Effector memory CD4-positive, alpha-beta T cell (primary cell): ENCODE results near the gene POU2AF3.

Source experiments
- DNase-seq, 3 donors: peaks; one replicate each; pipeline ENCODE4 v3.0.0-alpha.2; 2020
- H3K27ac ChIP-seq: 2 replicates; pipeline ENCODE4 v1.7.0; 2013; ENCODE audit warnings: mild to moderate bottlenecking, low read length, moderate library complexity; ENCODE audit not compliant: insufficient read depth, poor library complexity, severe bottlenecking
- H3K27me3 ChIP-seq: replicated peaks from 2 replicates; pipeline ENCODE4 v1.7.0; 2013; ENCODE audit warnings: mild to moderate bottlenecking, low read length; ENCODE audit not compliant: insufficient read depth, control insufficient read depth, poor library complexity, severe bottlenecking
- H3K36me3 ChIP-seq: 2 replicates; pipeline ENCODE4 v1.7.0; 2013; ENCODE audit warnings: mild to moderate bottlenecking, low read length, moderate library complexity; ENCODE audit not compliant: control insufficient read depth, insufficient read depth
- H3K4me1 ChIP-seq: 2 replicates; pipeline ENCODE4 v1.7.0; 2013; ENCODE audit warnings: low read length, mild to moderate bottlenecking; ENCODE audit not compliant: control insufficient read depth, insufficient read depth, poor library complexity, severe bottlenecking
- H3K4me3 ChIP-seq: 2 replicates; pipeline ENCODE4 v1.7.0; 2013; ENCODE audit warnings: low read length, low read depth, mild to moderate bottlenecking; ENCODE audit not compliant: insufficient read depth, poor library complexity, severe bottlenecking
- H3K9me3 ChIP-seq: 2 replicates; pipeline ENCODE4 v1.7.0; 2013; ENCODE audit warnings: mild to moderate bottlenecking, low read length, moderate library complexity; ENCODE audit not compliant: control insufficient read depth

The POU2AF3 gene

DNA sequence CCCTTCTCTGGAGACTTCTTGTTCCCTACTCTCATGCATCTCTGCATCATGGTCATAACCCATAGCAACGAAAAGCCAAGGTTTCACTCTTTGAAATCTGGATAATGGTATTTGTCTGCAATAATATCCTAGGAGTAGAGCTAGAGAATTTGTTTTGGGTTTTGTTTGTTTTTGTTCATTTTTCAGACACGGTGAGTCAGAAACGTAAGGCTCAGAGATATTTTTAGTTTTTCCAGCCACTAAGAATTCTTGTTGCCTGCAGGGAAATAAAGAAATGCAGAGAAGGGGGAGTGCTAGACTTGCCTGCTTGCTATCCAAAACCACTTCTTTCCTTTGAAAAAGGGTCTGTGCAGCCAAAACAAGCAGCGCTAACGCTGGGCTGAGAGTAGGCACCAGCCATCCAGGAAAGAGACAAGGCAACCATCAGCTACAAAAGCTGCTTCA, 26.0 kb downstream of the POU2AF3 start:
- no peak overlapping the region for H3K4me3 ChIP-seq
- no peaks in the 10 kb centered on the region for H3K36me3 ChIP-seq
- no peak overlapping the region for H3K27ac ChIP-seq
- no peaks in the 10 kb centered on the region for H3K9me3 ChIP-seq
- H3K4me1 ChIP-seq: no peaks in the 10 kb centered on the region
- no peak for DNase-seq
- no peaks in the 10 kb centered on the region for H3K27me3 ChIP-seq

DNA sequence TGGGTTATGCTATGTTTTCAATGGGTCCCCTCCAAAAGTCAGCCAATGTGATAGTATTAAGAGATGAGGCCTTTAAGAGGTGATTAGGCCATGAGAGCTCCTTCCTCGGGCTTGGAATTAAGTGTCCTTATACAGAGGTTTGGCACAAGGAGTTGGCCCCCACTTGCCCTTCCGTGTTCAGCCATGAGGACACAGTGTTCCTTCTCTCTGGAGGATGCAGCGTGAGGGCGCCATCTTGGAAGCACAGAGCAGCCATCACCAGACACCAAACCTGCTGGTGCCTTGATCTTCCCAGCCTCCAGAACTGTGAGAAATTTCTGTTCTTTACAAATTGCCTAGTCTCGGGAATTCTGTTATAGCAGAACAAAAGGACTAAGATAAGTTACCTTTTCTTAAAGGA, 26.9 kb downstream of the POU2AF3 start:
- no peaks in the 10 kb centered on the region for H3K4me1 ChIP-seq
- H3K9me3 ChIP-seq: no peaks in the 10 kb centered on the region
- H3K27ac ChIP-seq: no peak overlapping the region
- H3K4me3 ChIP-seq: no peak overlapping the region
- H3K36me3 ChIP-seq: no peaks in the 10 kb centered on the region
- no peaks in the 10 kb centered on the region for H3K27me3 ChIP-seq
- DNase-seq: no peak

DNA sequence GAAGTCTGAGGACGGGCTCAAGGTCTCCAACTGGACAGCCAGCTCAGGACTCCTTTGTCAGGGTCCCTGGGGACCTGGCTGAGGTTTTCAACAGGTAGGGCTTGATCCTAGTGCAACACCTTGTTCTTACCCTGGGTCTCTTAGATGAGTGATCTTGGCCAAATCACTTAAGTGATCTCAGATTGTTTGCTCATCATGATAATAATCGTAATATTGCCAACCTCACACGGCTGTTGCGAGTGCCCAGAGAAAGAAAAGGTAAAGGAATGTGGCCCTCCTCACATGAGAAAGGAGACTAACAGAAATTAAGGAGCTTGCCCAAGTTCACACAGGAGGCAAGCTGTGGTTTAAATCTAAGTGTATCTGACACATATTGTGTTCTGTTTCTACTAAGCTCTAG, 28.5 kb downstream of the POU2AF3 start:
- H3K4me3 ChIP-seq: no peak overlapping the region
- no peaks in the 10 kb centered on the region for H3K9me3 ChIP-seq
- DNase-seq: no peak
- H3K36me3 ChIP-seq: no peaks in the 10 kb centered on the region
- no peak overlapping the region for H3K27ac ChIP-seq
- H3K4me1 ChIP-seq: no peaks in the 10 kb centered on the region
- H3K27me3 ChIP-seq: no peaks in the 10 kb centered on the region

DNA sequence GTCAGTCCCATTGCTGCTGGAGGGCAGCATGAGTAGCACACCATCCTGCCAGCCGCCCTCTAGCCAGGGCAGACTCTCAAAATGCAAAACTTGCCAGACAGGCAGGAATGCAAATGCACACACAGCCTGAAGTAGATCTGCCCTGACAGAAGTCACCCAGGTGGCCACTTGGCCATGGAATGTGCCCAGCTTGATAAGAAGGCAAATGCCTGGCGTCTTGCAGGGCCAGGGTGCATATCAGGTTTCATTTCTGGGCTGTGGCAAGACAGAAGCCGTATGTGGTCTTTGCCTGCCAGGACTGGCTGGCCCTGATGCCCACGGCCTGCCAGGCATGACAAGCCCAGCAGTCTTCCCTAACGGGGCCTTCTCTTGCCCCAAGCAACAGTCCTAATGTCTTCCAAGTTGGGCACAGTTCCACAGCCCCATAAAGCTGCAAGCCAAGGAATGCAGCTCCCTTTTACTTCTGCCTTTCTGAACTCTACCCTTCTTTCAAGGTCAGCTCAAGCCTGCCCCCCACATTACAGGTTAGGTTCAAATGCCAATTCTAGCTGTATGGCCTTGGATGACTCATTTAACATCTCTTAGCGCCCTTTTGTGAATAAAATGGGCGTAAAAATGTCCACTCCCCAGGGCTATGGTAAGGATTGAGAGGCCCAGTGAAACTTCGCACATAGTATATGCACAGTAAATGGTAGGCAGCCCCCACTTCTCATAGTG, 29.7 kb downstream of the POU2AF3 start:
- no peaks in the 10 kb centered on the region for H3K9me3 ChIP-seq
- no peak overlapping the region for H3K4me3 ChIP-seq
- H3K27ac ChIP-seq: no peak overlapping the region
- no peak for DNase-seq
- H3K36me3 ChIP-seq: no peaks in the 10 kb centered on the region
- H3K4me1 ChIP-seq: no peaks in the 10 kb centered on the region
- H3K27me3 ChIP-seq: no peaks in the 10 kb centered on the region

DNA sequence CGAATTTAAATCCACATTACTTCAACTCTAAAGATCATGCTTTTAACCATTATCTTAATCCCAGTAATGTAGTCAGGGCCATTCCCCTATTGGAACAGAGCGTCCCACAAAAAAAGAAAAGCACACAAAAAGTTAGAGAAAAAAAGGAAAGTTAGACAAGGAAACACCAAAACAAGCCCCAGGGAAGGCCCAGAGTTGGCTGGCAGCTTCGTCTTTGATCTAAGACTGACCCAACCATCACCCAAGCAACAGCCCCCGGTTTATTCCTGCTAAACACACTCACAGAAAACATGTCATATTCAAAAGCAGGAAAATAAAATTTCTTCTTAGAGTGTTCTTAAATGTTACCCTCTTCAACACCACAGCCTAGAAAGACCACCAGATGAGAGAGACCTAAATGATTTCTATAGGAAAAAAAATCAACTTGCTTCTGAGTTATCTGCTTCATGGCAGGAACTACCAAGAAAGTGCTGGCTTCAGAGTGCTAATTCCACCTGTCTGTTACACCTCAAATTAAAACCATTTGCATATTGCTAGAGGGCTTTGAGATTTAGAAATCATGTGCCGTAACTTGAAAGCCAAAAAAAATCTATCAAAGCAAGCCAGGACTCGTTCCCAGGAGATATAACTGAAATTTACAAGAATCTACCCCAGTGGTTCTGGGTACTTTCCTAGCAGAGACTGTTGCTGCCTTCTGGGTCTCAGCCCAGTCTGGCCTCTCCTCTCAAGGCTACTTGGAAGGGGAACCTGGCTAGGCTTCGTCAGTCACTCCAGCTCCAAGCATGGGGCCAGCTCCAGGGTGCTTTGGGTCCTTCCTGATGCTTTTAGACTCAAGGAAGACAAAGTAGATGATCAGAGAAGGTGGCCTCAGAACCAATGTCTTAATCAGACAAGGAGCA, 31.2 kb downstream of the POU2AF3 start:
- H3K27ac ChIP-seq: no peak overlapping the region
- DNase-seq: no peak
- no peaks in the 10 kb centered on the region for H3K9me3 ChIP-seq
- H3K4me3 ChIP-seq: no peak overlapping the region
- H3K36me3 ChIP-seq: no peaks in the 10 kb centered on the region
- no peaks in the 10 kb centered on the region for H3K27me3 ChIP-seq
- no peaks in the 10 kb centered on the region for H3K4me1 ChIP-seq

DNA sequence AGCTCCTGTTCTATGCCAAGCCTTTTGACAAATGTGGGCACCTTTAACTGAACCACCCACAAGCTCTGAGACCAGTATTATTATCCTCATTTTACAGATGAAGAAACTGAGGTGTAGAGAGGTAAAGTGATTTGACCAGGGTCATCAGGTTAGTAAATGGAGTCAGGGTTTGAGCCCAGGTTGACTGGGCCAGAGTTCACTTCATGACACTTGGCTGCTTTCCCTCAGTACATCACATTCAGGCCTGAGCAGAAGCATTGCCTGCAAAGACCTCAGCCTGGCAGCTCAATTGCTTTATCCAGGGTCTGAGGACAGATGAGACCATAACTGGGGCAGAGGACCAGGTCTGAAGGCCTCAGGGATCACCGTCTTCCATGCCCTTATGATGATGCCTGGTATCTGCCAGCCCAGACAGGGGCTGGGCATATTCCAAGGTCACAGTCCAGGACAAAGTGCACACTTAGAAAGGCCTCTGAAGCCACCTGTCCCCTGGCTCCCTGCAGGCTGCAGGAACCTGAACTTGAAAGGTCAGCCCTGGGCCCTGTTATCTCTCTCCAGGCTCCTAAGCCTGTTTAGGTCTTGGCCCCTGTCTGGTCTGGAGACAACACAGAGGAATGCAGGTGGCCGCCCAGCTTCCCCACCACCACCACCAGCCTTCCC, 32.0 kb downstream of the POU2AF3 start:
- no peak for DNase-seq
- no peaks in the 10 kb centered on the region for H3K4me1 ChIP-seq
- no peaks in the 10 kb centered on the region for H3K36me3 ChIP-seq
- no peak overlapping the region for H3K4me3 ChIP-seq
- no peaks in the 10 kb centered on the region for H3K27me3 ChIP-seq
- no peaks in the 10 kb centered on the region for H3K9me3 ChIP-seq
- H3K27ac ChIP-seq: no peak overlapping the region

DNA sequence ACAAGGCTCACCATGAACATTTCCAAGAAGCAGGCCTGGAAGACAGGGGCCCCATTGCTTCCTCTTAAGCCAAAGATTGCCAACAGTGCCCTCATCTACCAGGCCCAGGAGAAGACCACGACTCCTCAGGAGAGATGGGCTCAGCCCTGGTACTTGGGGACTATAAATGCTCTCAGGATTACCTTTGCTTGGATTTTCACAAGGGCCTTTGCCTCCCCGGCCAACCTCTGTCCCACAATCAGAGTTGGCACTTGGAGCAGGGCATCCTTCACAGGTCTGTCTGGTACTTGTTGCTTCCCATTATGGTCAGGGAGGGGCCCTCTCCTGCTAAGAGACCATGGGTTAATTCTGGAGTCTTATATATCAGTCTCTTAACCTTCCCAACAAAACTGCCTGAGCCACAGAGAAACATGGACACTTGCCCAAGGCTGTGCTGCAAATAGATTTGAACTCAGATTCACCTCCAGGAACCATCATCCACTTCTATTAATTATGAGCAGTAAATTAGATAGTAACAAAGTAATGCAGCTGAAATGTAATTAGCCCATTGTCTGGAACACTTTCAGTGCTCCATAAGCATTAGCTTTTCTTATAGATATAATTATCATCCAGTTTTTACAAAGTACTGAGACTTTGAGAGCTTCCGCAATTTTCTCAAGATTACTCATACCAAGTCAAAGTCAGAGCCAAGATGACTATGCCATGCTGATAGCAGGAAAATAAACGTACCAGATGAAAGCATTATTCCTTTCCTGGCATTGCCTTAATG, 33.5 kb downstream of the POU2AF3 start:
- Histone ChIP-seq H3K36me3 (no peaks in the 10 kb centered on the region), H3K4me3 (no peak overlapping the region), H3K27ac (no peak overlapping the region), H3K9me3 (no peaks in the 10 kb centered on the region), H3K27me3 (no peaks in the 10 kb centered on the region), H3K4me1 (no peaks in the 10 kb centered on the region)
- DNase-seq: no peak

DNA sequence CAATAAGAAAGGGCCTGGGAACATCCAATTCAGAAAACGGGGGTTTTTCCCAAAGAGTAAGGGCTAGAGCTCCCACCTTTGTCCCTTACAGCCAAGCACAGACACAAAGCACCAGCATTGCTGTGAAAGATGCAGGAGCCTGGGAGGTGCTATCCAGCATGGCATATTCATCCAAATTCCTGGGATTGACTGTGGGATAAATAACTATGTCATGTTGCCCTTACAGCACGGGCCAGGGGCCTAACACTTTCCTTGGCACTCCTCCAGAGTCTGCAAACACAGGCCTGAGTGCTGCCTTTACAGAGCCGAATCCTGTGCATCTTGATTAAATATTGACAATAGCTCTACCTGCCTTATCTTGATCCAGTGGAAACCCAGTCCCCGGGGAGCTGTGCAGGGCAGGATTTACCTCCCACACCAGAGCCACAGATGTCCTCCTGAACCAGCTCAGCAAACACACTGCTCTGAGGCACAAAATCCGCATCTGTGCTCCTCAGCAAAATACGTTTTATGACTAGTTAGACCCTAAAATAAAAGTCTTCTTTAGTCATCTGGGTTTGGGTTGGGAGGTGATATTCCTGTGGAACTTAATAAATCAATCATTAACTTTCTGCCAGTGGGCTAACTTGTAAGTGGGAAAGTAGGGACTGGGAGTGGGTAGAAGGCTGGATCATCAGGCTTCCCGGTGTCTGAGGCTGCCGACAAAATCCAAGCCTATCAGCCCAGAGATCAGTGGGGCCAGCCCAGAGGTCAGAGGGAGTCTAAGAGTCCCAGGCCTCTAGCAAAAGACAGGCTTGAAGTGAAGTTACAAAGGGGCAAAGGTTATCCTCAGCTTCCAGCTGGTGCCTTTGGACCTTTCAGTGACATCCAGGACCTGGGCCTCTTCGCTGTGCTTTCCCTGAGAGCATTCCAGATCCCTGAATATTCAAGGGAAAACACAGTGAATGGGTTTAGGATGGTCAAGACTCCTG, 36.5 kb downstream of the POU2AF3 start:
- Histone ChIP-seq H3K27ac (no peak overlapping the region), H3K27me3 (no peaks in the 10 kb centered on the region), H3K36me3 (no peaks in the 10 kb centered on the region), H3K4me3 (no peak overlapping the region), H3K9me3 (no peaks in the 10 kb centered on the region), H3K4me1 (no peaks in the 10 kb centered on the region)
- no peak for DNase-seq

DNA sequence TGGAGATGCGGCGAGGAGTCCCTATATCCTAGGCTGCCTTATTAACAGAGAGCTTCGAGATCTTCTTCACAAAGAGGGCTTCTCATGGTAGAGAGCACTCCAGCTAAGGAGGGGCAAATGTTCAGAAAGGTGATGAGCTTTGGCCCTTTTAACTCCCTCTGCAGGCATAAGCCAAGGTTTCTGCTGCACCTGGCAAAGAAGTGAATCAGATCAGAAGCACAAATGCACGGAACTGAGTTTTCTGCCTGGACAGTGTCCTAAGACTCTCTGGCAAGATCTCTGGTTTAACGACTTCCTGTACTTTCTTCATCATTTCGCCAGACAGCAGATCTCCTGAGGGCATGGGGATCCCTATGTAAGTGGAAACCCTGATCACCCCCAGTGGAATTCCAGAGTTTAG, 37.2 kb downstream of the POU2AF3 start:
- H3K27ac ChIP-seq: no peak overlapping the region
- no peaks in the 10 kb centered on the region for H3K27me3 ChIP-seq
- H3K4me3 ChIP-seq: no peak overlapping the region
- H3K4me1 ChIP-seq: no peaks in the 10 kb centered on the region
- no peak for DNase-seq
- no peaks in the 10 kb centered on the region for H3K9me3 ChIP-seq
- H3K36me3 ChIP-seq: no peaks in the 10 kb centered on the region
